Measurements from ENCODE around the gene TRIP6. TPM values are rescaled to one million over a fixed set of nuclear protein-coding genes. Genes with fewer than 3 reads are reported as not detected.
A peak's percentile ranks its signal among the peaks of the same experiment; 100 is the strongest.

TRIP6 gene
- polyA plus RNA-seq, 4 donors: 3.4 to 35.7 (median 16.7) TPM

GRCh38 chr7:100881136-100881535 lies 13.9 kb downstream of the TRIP6 start:
- Histone ChIP-seq H3K27me3 (ENCODE audit: control insufficient read depth in 3 of 3, insufficient read depth in 3 of 3, low read length in 3 of 3) (no peaks in the 10 kb centered on the region), H3K27ac (ENCODE audit: low read depth in 1 of 3, low read length in 2 of 3) (no peak overlapping the region), H3K9me3 (ENCODE audit: control insufficient read depth in 2 of 2, insufficient read depth in 1 of 2, low read depth in 1 of 2, low read length in 1 of 2) (no peaks in the 10 kb centered on the region), H3K4me3 (ENCODE audit: low read depth in 1 of 3, low read length in 3 of 3) (no peak overlapping the region), H3K36me3 (ENCODE audit: control insufficient read depth in 3 of 3, insufficient read depth in 2 of 3, low read depth in 1 of 3, low read length in 3 of 3) (peaks cover 33 to 93% (median 38%) of the 10 kb centered on the region in 3 donors), H3K4me1 (ENCODE audit: control insufficient read depth in 3 of 3, insufficient read depth in 2 of 3, low read depth in 1 of 3, low read length in 2 of 3) (peaks cover 3 to 13% (median 9%) of the 10 kb centered on the region in 3 donors)
- FAIRE-seq: no peak
- 96 to 97% (median 97%) methylated on average over 14 to 20 of the region's 20 CpGs for WGBS, 3 donors
- DNase-seq: no peak

- WGBS, 3 donors: 90 to 97% (median 96%) methylated on average over 9 of the region's 9 CpGs
- FAIRE-seq: no peak
- Histone ChIP-seq H3K27ac (ENCODE audit: low read depth in 1 of 3, low read length in 2 of 3) (no peak overlapping the region), H3K4me1 (ENCODE audit: control insufficient read depth in 3 of 3, insufficient read depth in 2 of 3, low read depth in 1 of 3, low read length in 2 of 3) (peaks cover 0 to 6% (median 0%) of the 10 kb centered on the region in 3 donors), H3K4me3 (ENCODE audit: low read depth in 1 of 3, low read length in 3 of 3) (no peak overlapping the region), H3K36me3 (ENCODE audit: control insufficient read depth in 3 of 3, insufficient read depth in 2 of 3, low read depth in 1 of 3, low read length in 3 of 3) (peaks cover 35 to 96% (median 47%) of the 10 kb centered on the region in 3 donors), H3K9me3 (ENCODE audit: control insufficient read depth in 2 of 2, insufficient read depth in 1 of 2, low read depth in 1 of 2, low read length in 1 of 2) (no peaks in the 10 kb centered on the region), H3K27me3 (ENCODE audit: control insufficient read depth in 3 of 3, insufficient read depth in 3 of 3, low read length in 3 of 3) (no peaks in the 10 kb centered on the region)
- no peak for DNase-seq
Measured at GRCh38 chr7:100882201-100882600, 15.0 kb downstream of the TRIP6 start.

GRCh38 chr7:100882785-100883526 lies 15.8 kb downstream of the TRIP6 start:
- Histone ChIP-seq H3K4me1 (ENCODE audit: control insufficient read depth in 3 of 3, insufficient read depth in 2 of 3, low read depth in 1 of 3, low read length in 2 of 3) (peaks cover 0 to 13% (median 0%) of the 10 kb centered on the region in 3 donors), H3K36me3 (ENCODE audit: control insufficient read depth in 3 of 3, insufficient read depth in 2 of 3, low read depth in 1 of 3, low read length in 3 of 3) (peaks cover 36 to 96% (median 47%) of the 10 kb centered on the region in 3 donors), H3K27ac (ENCODE audit: low read depth in 1 of 3, low read length in 2 of 3) (no peak overlapping the region), H3K9me3 (ENCODE audit: control insufficient read depth in 2 of 2, insufficient read depth in 1 of 2, low read depth in 1 of 2, low read length in 1 of 2) (no peaks in the 10 kb centered on the region), H3K27me3 (ENCODE audit: control insufficient read depth in 3 of 3, insufficient read depth in 3 of 3, low read length in 3 of 3) (no peaks in the 10 kb centered on the region), H3K4me3 (ENCODE audit: low read depth in 1 of 3, low read length in 3 of 3) (no peak overlapping the region)
- no peak for DNase-seq
- 94 to 97% (median 97%) methylated on average over 24 of the region's 24 CpGs for WGBS, 3 donors
- FAIRE-seq: no peak

GRCh38 chr7:100884736-100885439 lies 17.7 kb downstream of the TRIP6 start:
- DNase-seq: no peak
- H3K27me3 ChIP-seq (ENCODE audit: control insufficient read depth in 3 of 3, insufficient read depth in 3 of 3, low read length in 3 of 3): no peaks in the 10 kb centered on the region
- no peak overlapping the region for H3K27ac ChIP-seq (ENCODE audit: low read depth in 1 of 3, low read length in 2 of 3)
- H3K9me3 ChIP-seq (ENCODE audit: control insufficient read depth in 2 of 2, insufficient read depth in 1 of 2, low read depth in 1 of 2, low read length in 1 of 2): no peaks in the 10 kb centered on the region
- H3K4me1 ChIP-seq (ENCODE audit: control insufficient read depth in 3 of 3, insufficient read depth in 2 of 3, low read depth in 1 of 3, low read length in 2 of 3): peaks cover 0 to 25% (median 0%) of the 10 kb centered on the region in 3 donors
- WGBS, 3 donors: 92% methylated on average over 28 to 29 of the region's 29 CpGs
- H3K4me3 ChIP-seq (ENCODE audit: low read depth in 1 of 3, low read length in 3 of 3): no peak overlapping the region
- peaks cover 36 to 92% (median 45%) of the 10 kb centered on the region in 3 donors for H3K36me3 ChIP-seq (ENCODE audit: control insufficient read depth in 3 of 3, insufficient read depth in 2 of 3, low read depth in 1 of 3, low read length in 3 of 3)
- FAIRE-seq: no peak

GRCh38 chr7:100885440-100886141 lies 18.4 kb downstream of the TRIP6 start:
- H3K27me3 ChIP-seq (ENCODE audit: control insufficient read depth in 3 of 3, insufficient read depth in 3 of 3, low read length in 3 of 3): no peaks in the 10 kb centered on the region
- 70 to 76% (median 75%) methylated on average over 22 of the region's 22 CpGs for WGBS, 3 donors
- peaks cover 36 to 85% (median 45%) of the 10 kb centered on the region in 3 donors for H3K36me3 ChIP-seq (ENCODE audit: control insufficient read depth in 3 of 3, insufficient read depth in 2 of 3, low read depth in 1 of 3, low read length in 3 of 3)
- H3K9me3 ChIP-seq (ENCODE audit: control insufficient read depth in 2 of 2, insufficient read depth in 1 of 2, low read depth in 1 of 2, low read length in 1 of 2): no peaks in the 10 kb centered on the region
- H3K27ac ChIP-seq (ENCODE audit: low read depth in 1 of 3, low read length in 2 of 3): no peak overlapping the region
- FAIRE-seq (no peak), DNase-seq (no peak)
- H3K4me3 ChIP-seq (ENCODE audit: low read depth in 1 of 3, low read length in 3 of 3): no peak overlapping the region
- peaks cover 0 to 32% (median 0%) of the 10 kb centered on the region in 3 donors for H3K4me1 ChIP-seq (ENCODE audit: control insufficient read depth in 3 of 3, insufficient read depth in 2 of 3, low read depth in 1 of 3, low read length in 2 of 3)

- Histone ChIP-seq H3K27me3 (ENCODE audit: control insufficient read depth in 3 of 3, insufficient read depth in 3 of 3, low read length in 3 of 3) (peaks cover 0 to 7% (median 0%) of the 10 kb centered on the region in 3 donors), H3K27ac (ENCODE audit: low read depth in 1 of 3, low read length in 2 of 3) (no peak overlapping the region), H3K4me1 (ENCODE audit: control insufficient read depth in 3 of 3, insufficient read depth in 2 of 3, low read depth in 1 of 3, low read length in 2 of 3) (peaks cover 0 to 38% (median 2%) of the 10 kb centered on the region in 3 donors), H3K36me3 (ENCODE audit: control insufficient read depth in 3 of 3, insufficient read depth in 2 of 3, low read depth in 1 of 3, low read length in 3 of 3) (peaks cover 36 to 78% (median 43%) of the 10 kb centered on the region in 3 donors), H3K4me3 (ENCODE audit: low read depth in 1 of 3, low read length in 3 of 3) (no peak overlapping the region), H3K9me3 (ENCODE audit: control insufficient read depth in 2 of 2, insufficient read depth in 1 of 2, low read depth in 1 of 2, low read length in 1 of 2) (no peaks in the 10 kb centered on the region)
- WGBS, 3 donors: 90 to 94% (median 91%) methylated on average over 27 of the region's 27 CpGs
- DNase-seq (no peak), FAIRE-seq (no peak)
Measured at GRCh38 chr7:100886142-100886935, 19.2 kb downstream of the TRIP6 start.

DNA sequence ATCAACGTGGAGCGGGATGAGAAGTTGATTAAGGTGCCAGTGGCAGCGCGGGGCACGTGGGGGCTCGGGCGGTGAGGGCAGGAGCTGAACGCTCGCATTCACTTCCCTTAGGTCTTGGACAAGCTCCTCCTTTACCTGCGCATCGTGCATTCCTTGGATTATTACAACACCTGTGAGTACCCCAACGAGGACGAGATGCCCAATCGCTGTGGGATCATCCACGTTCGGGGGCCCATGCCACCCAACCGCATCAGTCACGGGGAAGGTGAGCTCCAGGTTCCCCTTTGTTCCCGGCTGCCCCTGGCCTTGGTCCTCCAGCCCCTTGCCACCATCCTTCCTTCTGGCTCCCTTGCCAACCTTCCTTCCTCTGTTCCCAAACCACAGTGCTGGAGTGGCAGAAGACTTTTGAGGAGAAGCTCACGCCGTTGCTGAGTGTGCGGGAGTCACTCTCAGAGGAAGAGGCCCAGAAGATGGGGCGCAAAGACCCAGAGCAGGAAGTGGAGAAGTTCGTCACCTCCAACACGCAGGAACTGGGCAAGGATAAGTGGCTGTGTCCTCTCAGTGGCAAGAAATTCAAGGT lies 19.8 kb downstream of the TRIP6 start:
- WGBS, 3 donors: 81 to 90% (median 85%) methylated on average over 25 of the region's 25 CpGs
- no peak for FAIRE-seq
- peak overlapping the region in 2 of 3 donors; percentile 36 to 85 for H3K27ac ChIP-seq (ENCODE audit: low read depth in 1 of 3, low read length in 2 of 3)

More for the DNA sequence above, 19.8 kb downstream of the TRIP6 start:
- no peak overlapping the region for H3K4me3 ChIP-seq (ENCODE audit: low read depth in 1 of 3, low read length in 3 of 3)
- H3K9me3 ChIP-seq (ENCODE audit: control insufficient read depth in 2 of 2, insufficient read depth in 1 of 2, low read depth in 1 of 2, low read length in 1 of 2): no peaks in the 10 kb centered on the region
- H3K4me1 ChIP-seq (ENCODE audit: control insufficient read depth in 3 of 3, insufficient read depth in 2 of 3, low read depth in 1 of 3, low read length in 2 of 3): peaks cover 0 to 38% (median 2%) of the 10 kb centered on the region in 3 donors
- peaks cover 0 to 13% (median 0%) of the 10 kb centered on the region in 3 donors for H3K27me3 ChIP-seq (ENCODE audit: control insufficient read depth in 3 of 3, insufficient read depth in 3 of 3, low read length in 3 of 3)
- H3K36me3 ChIP-seq (ENCODE audit: control insufficient read depth in 3 of 3, insufficient read depth in 2 of 3, low read depth in 1 of 3, low read length in 3 of 3): peaks cover 30 to 71% (median 39%) of the 10 kb centered on the region in 3 donors
- DNase-seq: no peak
